H1 (cell line): ENCODE measurements around the gene UTP25. TPM values are rescaled to one million over a fixed set of nuclear protein-coding genes. Genes with fewer than 3 reads are reported as not detected.

Experiments used
- CTCF ChIA-PET: fragments of 300-600 bp; sonication (Branson Sonifier 250); formaldehyde crosslinking; loops from one replicate; lab custom pipeline; 2021; ENCODE audit not compliant: partially characterized antibody; lab: Charles Lee
- POLR2A ChIA-PET: fragments of 300-600 bp; sonication (Branson Sonifier 250); formaldehyde crosslinking; loops from one replicate; lab custom pipeline; 2021; ENCODE audit warnings: inconsistent platforms; ENCODE audit not compliant: partially characterized antibody; lab: Charles Lee
- DNase-seq, 2 experiments: peaks; one replicate each; pipeline versions ENCODE4 v3.0.0 to v3.0.0-alpha.2; 2010 to 2022; ENCODE audit warnings: low spot score in 2 of 2, low read depth in 1 of 2, mixed read lengths in 1 of 2
- FAIRE-seq: peaks from 2 replicates; lab custom pipeline; 2011; peaks lifted over from hg19 to GRCh38; lab: Jason Lieb, UNC
- H2AFZ ChIP-seq: 2 replicates; pipeline ENCODE4 v1.8.1; 2012; ENCODE audit warnings: low read length, inconsistent platforms
- H2AK5ac ChIP-seq: 2 replicates; pipeline ENCODE4 v1.6.1; 2013; ENCODE audit warnings: low read depth, low read length
- H2BK120ac ChIP-seq: replicated peaks from 2 replicates; pipeline ENCODE3; 2013; ENCODE audit warnings: low read depth, low read length, inconsistent platforms
- H2BK12ac ChIP-seq: 2 replicates; pipeline ENCODE4 v1.6.1; 2013; ENCODE audit warnings: low read depth, low read length
- H2BK15ac ChIP-seq: 2 replicates; pipeline ENCODE4 v1.6.1; 2013; ENCODE audit warnings: low read length
- H2BK20ac ChIP-seq: 2 replicates; pipeline ENCODE4 v1.6.1; 2013; ENCODE audit warnings: low read length
- H2BK5ac ChIP-seq: 2 replicates; pipeline ENCODE4 v1.6.1; 2013; ENCODE audit warnings: low read depth, low read length
- H3K14ac ChIP-seq: 2 replicates; pipeline ENCODE4 v1.6.1; 2013; ENCODE audit warnings: inconsistent platforms; ENCODE audit not compliant: insufficient read length
- H3K18ac ChIP-seq: 2 replicates; pipeline ENCODE4 v1.6.1; 2013; ENCODE audit warnings: low read length; ENCODE audit errors: extremely low read depth
- H3K23ac ChIP-seq: 2 replicates; pipeline ENCODE4 v1.6.1; 2013; ENCODE audit warnings: inconsistent platforms; ENCODE audit not compliant: insufficient read length
- H3K23me2 ChIP-seq: 2 replicates; pipeline ENCODE4 v1.6.1; 2013; ENCODE audit warnings: low read depth, low read length
- H3K27ac ChIP-seq: 2 replicates; pipeline ENCODE4 v1.6.1; 2011; ENCODE audit warnings: low read depth, low read length, inconsistent platforms
- H3K27me3 ChIP-seq, 4 experiments: replicated peaks in 1 of 4; 1 replicate in 1 of 4; 2 replicates in 3 of 4; pipeline versions ENCODE4 v1.6.1 to v1.8.1; 2011 to 2013; ENCODE audit warnings: low read length in 3 of 4, mild to moderate bottlenecking in 3 of 4, inconsistent platforms in 2 of 4, mixed read lengths in 2 of 4, moderate library complexity in 1 of 4; ENCODE audit not compliant: control insufficient read depth in 3 of 4, insufficient read depth in 3 of 4; ENCODE audit errors: extremely low read depth in 1 of 4
- H3K36me3 ChIP-seq, 4 experiments: 2 replicates each; pipeline versions ENCODE4 v1.6.1 to v1.8.1; 2011 to 2013; ENCODE audit warnings: mild to moderate bottlenecking in 4 of 4, low read length in 3 of 4, moderate library complexity in 2 of 4, control low read depth in 1 of 4, inconsistent platforms in 1 of 4; ENCODE audit not compliant: insufficient read depth in 4 of 4, control insufficient read depth in 2 of 4
- H3K4ac ChIP-seq: replicated peaks from 2 replicates; pipeline ENCODE3; 2013; ENCODE audit warnings: low read length, low read depth, mixed read lengths, inconsistent platforms; ENCODE audit not compliant: insufficient read length
- H3K4me1 ChIP-seq, 4 experiments: replicated peaks in 1 of 4; 1 replicate in 1 of 4; 2 replicates in 3 of 4; pipeline versions ENCODE4 v1.6.1 to v1.8.1; 2011 to 2013; ENCODE audit warnings: low read length in 3 of 4, inconsistent platforms in 2 of 4, mixed read lengths in 1 of 4; ENCODE audit not compliant: insufficient read depth in 4 of 4, control insufficient read depth in 3 of 4
- H3K4me2 ChIP-seq, 2 experiments: 2 replicates each; pipeline versions ENCODE4 v1.6.1 to v1.8.1; 2011 to 2013; ENCODE audit warnings: low read depth in 2 of 2, low read length in 2 of 2, control low read depth in 1 of 2, inconsistent platforms in 1 of 2, mild to moderate bottlenecking in 1 of 2; ENCODE audit not compliant: insufficient read depth in 1 of 2
- H3K4me3 ChIP-seq, 4 experiments: fragments of 200-600, 300-600 bp in 1 of 4; sonication (generic), shearing (Covaris generic), sonication (Bioruptor Twin) in 1 of 4; 2 replicates each; pipeline versions ENCODE4 v1.5.1 to v1.8.1; 2011 to 2016; ENCODE audit warnings: low read length in 4 of 4, low read depth in 3 of 4, control low read depth in 2 of 4, inconsistent platforms in 2 of 4, mild to moderate bottlenecking in 2 of 4, mixed read lengths in 1 of 4, moderate library complexity in 1 of 4; ENCODE audit not compliant: insufficient read depth in 2 of 4; ENCODE audit errors: extremely low read depth in 1 of 4
- H3K56ac ChIP-seq: replicated peaks from 2 replicates; pipeline ENCODE3; 2013; ENCODE audit warnings: low read depth, mild to moderate bottlenecking, mixed read lengths, low read length, inconsistent platforms; ENCODE audit not compliant: insufficient read length
- H3K79me1 ChIP-seq: 2 replicates; pipeline ENCODE4 v1.6.1; 2013; ENCODE audit warnings: low read depth, low read length, control low read depth
- H3K79me2 ChIP-seq, 2 experiments: 2 replicates each; pipeline versions ENCODE4 v1.6.1 to v1.8.1; 2012 to 2013; ENCODE audit warnings: low read length in 2 of 2, mild to moderate bottlenecking in 2 of 2, inconsistent platforms in 1 of 2; ENCODE audit not compliant: insufficient read depth in 2 of 2, control insufficient read depth in 1 of 2
- H3K9ac ChIP-seq, 4 experiments: replicated peaks in 1 of 4; 1 replicate in 1 of 4; 2 replicates in 3 of 4; pipeline versions ENCODE4 v1.6.1 to v1.8.1; 2011 to 2013; ENCODE audit warnings: low read depth in 3 of 4, low read length in 3 of 4, control low read depth in 2 of 4, mild to moderate bottlenecking in 2 of 4, moderate library complexity in 2 of 4, inconsistent platforms in 1 of 4; ENCODE audit errors: extremely low read depth in 1 of 4
- H3K9me3 ChIP-seq, 2 experiments: 2 replicates each; pipeline versions ENCODE4 v1.6.1 to v1.8.1; 2012 to 2013; ENCODE audit warnings: mild to moderate bottlenecking in 2 of 2, moderate library complexity in 2 of 2, control low read depth in 1 of 2, inconsistent platforms in 1 of 2, low read depth in 1 of 2, low read length in 1 of 2, mixed read lengths in 1 of 2; ENCODE audit not compliant: insufficient read depth in 2 of 2
- H4K20me1 ChIP-seq, 2 experiments: replicated peaks in 1 of 2; 2 replicates each; pipeline versions ENCODE3 to v1.8.1; 2011 to 2013; ENCODE audit warnings: inconsistent platforms in 2 of 2, low read length in 2 of 2, mild to moderate bottlenecking in 1 of 2; ENCODE audit not compliant: insufficient read depth in 2 of 2, control insufficient read depth in 1 of 2
- H4K5ac ChIP-seq: 2 replicates; pipeline ENCODE4 v1.6.1; 2013; ENCODE audit warnings: low read length, low read depth, mixed read lengths, inconsistent platforms; ENCODE audit not compliant: insufficient read length
- H4K8ac ChIP-seq: 2 replicates; pipeline ENCODE4 v1.8.0; 2013; ENCODE audit warnings: mild to moderate bottlenecking, moderate library complexity, low read length, inconsistent platforms; ENCODE audit not compliant: insufficient read depth; ENCODE audit errors: extremely low read depth
- H4K91ac ChIP-seq: replicated peaks from 2 replicates; pipeline ENCODE3; 2013; ENCODE audit warnings: low read length, mixed read lengths, inconsistent platforms; ENCODE audit not compliant: insufficient read length
- BCL11A ChIP-seq, 2 experiments: IDR thresholded peaks; one replicate each; pipeline ENCODE4 v1.6.1; 2011; ENCODE audit warnings: low read depth in 2 of 2, low read length in 2 of 2, mild to moderate bottlenecking in 2 of 2
- CREB1 ChIP-seq: IDR thresholded peaks from 2 replicates; pipeline ENCODE4 v1.6.1; 2012; ENCODE audit warnings: inconsistent platforms
- CTBP2 ChIP-seq: IDR thresholded peaks from 2 replicates; pipeline ENCODE4 v1.7.0; 2011; ENCODE audit warnings: borderline replicate concordance, mild to moderate bottlenecking, moderate library complexity, mixed read lengths, low read length; ENCODE audit not compliant: insufficient read depth, insufficient read length
- E2F6 ChIP-seq: IDR thresholded peaks from 2 replicates; pipeline ENCODE4 v1.6.1; 2012; ENCODE audit warnings: inconsistent platforms
- MAFK ChIP-seq: IDR thresholded peaks from 2 replicates; pipeline ENCODE4 v1.6.1; 2012; ENCODE audit warnings: low read depth, mild to moderate bottlenecking, improper control_type of control experiment, low read length
- POLR2A ChIP-seq, 2 experiments: IDR thresholded peaks; 1 replicate in 1 of 2; 2 replicates in 1 of 2; pipeline ENCODE4 v1.6.1; 2011; ENCODE audit warnings: low read depth in 2 of 2, low read length in 2 of 2, mild to moderate bottlenecking in 2 of 2; ENCODE audit errors: control extremely low read depth in 1 of 2
- POU5F1 ChIP-seq: IDR thresholded peaks from 2 replicates; pipeline ENCODE4 v1.6.1; 2011; ENCODE audit warnings: low read depth, mild to moderate bottlenecking, low read length, moderate library complexity
- SIX5 ChIP-seq: IDR thresholded peaks from 2 replicates; pipeline ENCODE4 v1.6.1; 2011; ENCODE audit warnings: mild to moderate bottlenecking, low read depth, low read length
- TAF7 ChIP-seq: optimal IDR thresholded peaks from 2 replicates; pipeline ENCODE3; 2011; ENCODE audit warnings: low read depth, mild to moderate bottlenecking, inconsistent platforms, low read length, moderate library complexity, borderline replicate concordance
- WGBS, 2 experiments: shearing (Covaris generic) in 1 of 2; methylation state at CpG; one replicate each; pipeline versions ENCODE4 v1.1.6 to v1.1.7; 2013 to 2015; ENCODE audit warnings: low lambda C conversion rate in 2 of 2, mixed read lengths in 2 of 2, inconsistent platforms in 1 of 2, low coverage in 1 of 2, missing lambda C conversion rate in 1 of 2; ENCODE audit not compliant: insufficient replicate concordance in 2 of 2, insufficient coverage in 1 of 2, insufficient read length in 1 of 2; ENCODE audit errors: extremely low coverage in 1 of 2, missing lambda C conversion rate in 1 of 2; 5-methylcytosine and 5-hydroxymethylcytosine counted together
- polyA plus RNA-seq, 7 experiments: library from polyadenylated mRNA; depleted of rRNA in 3 of 7; stranded (reverse) in 5 of 7; unstranded in 2 of 7; fragments of >200 nt in 5 of 7; fragments of 200-250 nt in 2 of 7; gene quantifications; 1 replicate in 5 of 7; 2 replicates in 1 of 7; 4 replicates in 1 of 7; pipeline versions ENCODE4 v1.2.1 to v1.2.3, GENCODE V29; 2011 to 2013; ENCODE audit warnings: missing spikeins in 2 of 7, mixed read lengths in 2 of 7
- total RNA-seq: library from RNA; stranded (reverse); fragmentation: NEBNext Ultra II Directional; extraction: Animal tissue kit (Norgen Biotek cat#: 25700); gene quantifications from 2 replicates; pipeline ENCODE4 v1.2.1, GENCODE V29; 2021

The UTP25 gene
- total and polyA plus RNA-seq, 2 of the 8 experiments (the other 6 are each of a cell fraction or from before 2014, with no cell fraction given) = 4.0 to 7.6 TPM

- H3K4me2 ChIP-seq = no peak overlapping the region
- no peak overlapping the region for H4K5ac ChIP-seq
- no peak overlapping the region for H2BK20ac ChIP-seq
- H3K4ac ChIP-seq = no peak overlapping the region
- H3K23ac ChIP-seq = no peak overlapping the region
- H2BK5ac ChIP-seq = no peak overlapping the region
- H3K14ac ChIP-seq = no peak overlapping the region
- no peak overlapping the region for H3K9ac ChIP-seq
- no peak overlapping the region for H2BK120ac ChIP-seq
- no peak overlapping the region for H3K56ac ChIP-seq
- no peak overlapping the region for H2AFZ ChIP-seq
- no peaks in the 10 kb centered on the region for H3K79me2 ChIP-seq
- H4K91ac ChIP-seq = no peak overlapping the region
- no peaks in the 10 kb centered on the region for H3K9me3 ChIP-seq
- POLR2A ChIA-PET = no interaction called here
- FAIRE-seq (no peak), DNase-seq (no peak)
- H2BK12ac ChIP-seq = no peak overlapping the region
- H3K4me3 ChIP-seq = no peak overlapping the region
- no peaks in the 10 kb centered on the region for H3K27me3 ChIP-seq
- no peaks in the 10 kb centered on the region for H3K23me2 ChIP-seq
- no peaks in the 10 kb centered on the region for H4K20me1 ChIP-seq
- H3K27ac ChIP-seq = no peak overlapping the region
- no peaks in the 10 kb centered on the region for H3K4me1 ChIP-seq
- no peak overlapping the region for H4K8ac ChIP-seq
- H2BK15ac ChIP-seq = no peak overlapping the region
- H3K18ac ChIP-seq = no peak overlapping the region
- H3K36me3 ChIP-seq = peaks cover 12 to 56% (median 39%) of the 10 kb centered on the region in 4 experiments
- CTCF ChIA-PET = interaction anchor here (0.7 to 4.6 kb wide), 7 partner anchors 9 to 268 kb away, joined by 3 to 25 read pairs (median 4); no protein-coding TSS in a partner anchor
- no peaks in the 10 kb centered on the region for H3K79me1 ChIP-seq
- WGBS, 2 experiments = 83% methylated on average over 6 of the region's 6 CpGs; no CpG with 5 or more reads in 1 of the 2 experiments
- H2AK5ac ChIP-seq = no peak overlapping the region
- TF ChIP-seq CREB1 (no peak), BCL11A (IDR thresholded peaks at IDR 0.05; ENCODE audit: low read depth in 2 of 2, low read length in 2 of 2) (no peak), SIX5 (no peak), E2F6 (no peak), CTBP2 (no peak), MAFK (no peak), POU5F1 (no peak), TAF7 (no peak), POLR2A (IDR thresholded peaks at IDR 0.05; ENCODE audit: control extremely low read depth in 1 of 2, low read depth in 2 of 2, low read length in 2 of 2) (no peak)
Observed at GRCh38 chr1:209844695-209845407, 17.1 kb downstream of the UTP25 start.
